Esophagus squamous epithelium (tissue), 5 donors: ENCODE measurements around the gene LPAR1. TPM values are rescaled to one million over a fixed set of nuclear protein-coding genes. Genes with fewer than 3 reads are reported as not detected.

Experiments
- DNase-seq: peaks from one replicate; lab custom pipeline; 2025; lab: John Stamatoyannopoulos, UW
- H3K27ac ChIP-seq, 4 donors: fragments of 200-600 bp; sonication (generic); one replicate each; pipeline ENCODE4 v1.5.1; 2016 to 2019; ENCODE audit warnings: mild to moderate bottlenecking in 1 of 4
- H3K27me3 ChIP-seq, 4 donors: fragments of 200-600 bp; sonication (generic); 1 replicate in 3 of 4; 2 replicates in 1 of 4; pipeline versions ENCODE4 v1.5.1 to v1.6.0; 2017 to 2021; ENCODE audit warnings: antibody characterized with exemption in 1 of 4
- H3K36me3 ChIP-seq, 3 donors: fragments of 200-600 bp; sonication (generic); one replicate each; pipeline ENCODE4 v1.5.1; 2016 to 2019
- H3K4me1 ChIP-seq, 3 donors: fragments of 200-600 bp; sonication (generic); one replicate each; pipeline ENCODE4 v1.5.1; 2017 to 2019
- H3K4me3 ChIP-seq, 4 donors: fragments of 200-600 bp; sonication (generic); 1 replicate in 3 of 4; 2 replicates in 1 of 4; pipeline ENCODE4 v1.5.1; 2016 to 2019; ENCODE audit warnings: mild to moderate bottlenecking in 2 of 4, moderate library complexity in 1 of 4
- H3K9me3 ChIP-seq, 3 donors: fragments of 200-600 bp; sonication (generic); one replicate each; pipeline ENCODE4 v1.5.1; 2016 to 2019
- POLR2A ChIP-seq, 4 donors: fragments of 450-650 bp; IDR thresholded peaks; one replicate each; pipeline ENCODE4 v1.6.1; 2017; ENCODE audit warnings: antibody characterized with exemption in 4 of 4, mild to moderate bottlenecking in 4 of 4, moderate library complexity in 3 of 4
- WGBS, 2 donors: methylation state at CpG; one replicate each; pipeline ENCODE4 v1.1.5; 2018; 5-methylcytosine and 5-hydroxymethylcytosine counted together
- intact Hi-C: fragments of 100-400 bp; cut with DNase I; formaldehyde crosslinking; loops from one replicate; pipeline ENCODE4 v1.15.0; 2022
- total RNA-seq, 4 donors: library from RNA; depleted of rRNA; stranded (reverse); fragments of >200 nt; gene quantifications; one replicate each; pipeline ENCODE4 v1.1.0, GENCODE V29; 2016
- TF ChIP-seq, protein P1 (sequence below), 6 experiments: fragments of 450-650 bp in 4 of 6; fragments of 200-600 bp in 2 of 6; sonication (generic) in 2 of 6; IDR thresholded peaks; one replicate each; pipeline ENCODE4 v1.5.1; 2016 to 2019; ENCODE audit warnings: antibody characterized with exemption in 6 of 6, mild to moderate bottlenecking in 4 of 6, moderate library complexity in 4 of 6
- donor health status: DM: yes; HTN: yes; CAD: no.

Gene LPAR1
- total RNA-seq, 4 donors from 2014 or later: 6.3 to 59.5 (median 14.1) TPM

DNA sequence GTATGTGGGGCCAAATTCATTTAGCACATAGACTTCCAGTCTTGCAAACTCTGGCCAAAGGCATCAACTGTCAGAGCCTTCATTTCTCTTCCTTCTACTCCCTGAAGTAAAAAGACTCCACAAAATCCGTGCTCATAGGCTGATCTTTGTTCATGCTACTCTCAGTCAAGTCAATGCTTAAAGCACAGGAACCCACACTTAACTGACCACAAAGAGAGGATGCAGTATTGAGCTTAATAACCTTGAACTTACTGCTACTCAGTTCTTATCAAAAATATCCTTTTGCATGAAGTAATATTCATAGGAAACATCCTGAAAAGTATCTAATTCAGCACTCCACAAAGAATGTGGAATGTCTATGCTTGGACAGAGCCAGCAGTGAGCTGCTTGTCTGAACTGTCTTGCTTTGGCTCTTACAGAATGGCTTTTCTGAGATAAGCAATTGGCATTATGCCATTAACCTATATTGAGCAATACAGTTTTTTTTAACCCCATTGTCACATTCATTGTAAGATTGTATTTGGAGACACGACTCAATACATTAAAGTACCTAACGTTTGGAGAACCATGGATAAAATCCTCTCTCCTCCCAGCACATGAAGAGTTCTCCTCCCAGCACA is 21.7 kb downstream of the LPAR1 start:
- DNase-seq: no peak
- intact Hi-C loops: no loop called here
- H3K4me1 ChIP-seq: peaks cover 0 to 52% (median 7%) of the 10 kb centered on the region in 3 donors
- H3K36me3 ChIP-seq: no peaks in the 10 kb centered on the region
- no peaks in the 10 kb centered on the region for H3K27me3 ChIP-seq
- H3K27ac ChIP-seq: no peak overlapping the region
- WGBS, 2 donors: 9 to 21% methylated on average over 3 of the region's 3 CpGs
- H3K4me3 ChIP-seq: no peak overlapping the region
- TF ChIP-seq, protein P1, sequence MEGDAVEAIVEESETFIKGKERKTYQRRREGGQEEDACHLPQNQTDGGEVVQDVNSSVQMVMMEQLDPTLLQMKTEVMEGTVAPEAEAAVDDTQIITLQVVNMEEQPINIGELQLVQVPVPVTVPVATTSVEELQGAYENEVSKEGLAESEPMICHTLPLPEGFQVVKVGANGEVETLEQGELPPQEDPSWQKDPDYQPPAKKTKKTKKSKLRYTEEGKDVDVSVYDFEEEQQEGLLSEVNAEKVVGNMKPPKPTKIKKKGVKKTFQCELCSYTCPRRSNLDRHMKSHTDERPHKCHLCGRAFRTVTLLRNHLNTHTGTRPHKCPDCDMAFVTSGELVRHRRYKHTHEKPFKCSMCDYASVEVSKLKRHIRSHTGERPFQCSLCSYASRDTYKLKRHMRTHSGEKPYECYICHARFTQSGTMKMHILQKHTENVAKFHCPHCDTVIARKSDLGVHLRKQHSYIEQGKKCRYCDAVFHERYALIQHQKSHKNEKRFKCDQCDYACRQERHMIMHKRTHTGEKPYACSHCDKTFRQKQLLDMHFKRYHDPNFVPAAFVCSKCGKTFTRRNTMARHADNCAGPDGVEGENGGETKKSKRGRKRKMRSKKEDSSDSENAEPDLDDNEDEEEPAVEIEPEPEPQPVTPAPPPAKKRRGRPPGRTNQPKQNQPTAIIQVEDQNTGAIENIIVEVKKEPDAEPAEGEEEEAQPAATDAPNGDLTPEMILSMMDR (IDR thresholded peaks at IDR 0.05): no peak
- TF ChIP-seq POLR2A (IDR thresholded peaks at IDR 0.05): no peak
- H3K9me3 ChIP-seq: no peaks in the 10 kb centered on the region

DNA sequence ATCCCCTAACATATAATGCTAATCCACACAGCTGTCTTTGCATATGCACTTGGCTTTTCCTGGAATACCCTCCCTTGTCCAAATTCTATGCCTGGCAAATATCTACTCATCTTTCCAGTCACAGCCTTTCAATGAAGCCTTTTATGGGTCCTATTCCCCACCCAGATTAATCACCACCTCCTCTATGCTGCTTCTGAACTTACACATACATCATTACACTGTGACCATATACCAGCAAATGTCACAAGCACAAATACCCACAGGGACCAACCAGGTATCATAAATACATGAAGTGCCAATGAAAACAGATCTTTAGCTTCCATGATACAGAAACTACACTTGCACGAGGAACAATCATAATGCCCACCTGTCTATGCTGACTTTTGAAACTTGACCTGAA is 22.3 kb downstream of the LPAR1 start:
- H3K27ac ChIP-seq: no peak overlapping the region
- no peaks in the 10 kb centered on the region for H3K36me3 ChIP-seq
- intact Hi-C loops: no loop called here
- TF ChIP-seq, protein P1 (IDR thresholded peaks at IDR 0.05): no peak
- TF ChIP-seq POLR2A (IDR thresholded peaks at IDR 0.05): no peak
- peaks cover 0 to 47% (median 7%) of the 10 kb centered on the region in 3 donors for H3K4me1 ChIP-seq
- H3K27me3 ChIP-seq: no peaks in the 10 kb centered on the region
- no peaks in the 10 kb centered on the region for H3K9me3 ChIP-seq
- no peak for DNase-seq
- 55 to 64% methylated on average over 1 of the region's 1 CpG for WGBS, 2 donors
- H3K4me3 ChIP-seq: no peak overlapping the region

DNA sequence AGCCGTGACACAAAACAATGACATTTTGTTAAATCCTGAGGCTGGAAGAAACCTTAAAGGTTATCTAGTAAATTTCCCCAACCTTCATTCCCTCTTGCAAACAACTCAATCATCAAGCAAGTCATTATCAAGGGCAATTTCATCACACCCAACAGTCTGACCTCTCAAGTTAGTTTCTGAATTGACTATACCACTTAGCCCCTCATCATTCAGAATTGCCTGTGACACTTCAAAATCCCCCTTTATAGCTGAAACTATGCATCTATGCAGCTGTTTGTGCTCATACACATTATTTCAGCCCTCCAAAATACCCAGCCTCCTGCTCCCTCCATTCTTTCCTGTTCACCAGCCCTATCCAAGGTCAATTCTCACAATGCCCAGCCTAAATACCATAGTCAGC is 24.6 kb downstream of the LPAR1 start:
- intact Hi-C loops: no loop called here
- Histone ChIP-seq H3K4me3 (no peak overlapping the region), H3K27me3 (no peaks in the 10 kb centered on the region), H3K4me1 (peaks cover 0 to 35% (median 7%) of the 10 kb centered on the region in 3 donors), H3K9me3 (no peaks in the 10 kb centered on the region), H3K36me3 (no peaks in the 10 kb centered on the region), H3K27ac (no peak overlapping the region)
- 74 to 96% methylated on average over 1 of the region's 1 CpG for WGBS, 2 donors
- no peak for DNase-seq
- TF ChIP-seq, protein P1 (IDR thresholded peaks at IDR 0.05): no peak
- no peak for TF ChIP-seq POLR2A (IDR thresholded peaks at IDR 0.05)

DNA sequence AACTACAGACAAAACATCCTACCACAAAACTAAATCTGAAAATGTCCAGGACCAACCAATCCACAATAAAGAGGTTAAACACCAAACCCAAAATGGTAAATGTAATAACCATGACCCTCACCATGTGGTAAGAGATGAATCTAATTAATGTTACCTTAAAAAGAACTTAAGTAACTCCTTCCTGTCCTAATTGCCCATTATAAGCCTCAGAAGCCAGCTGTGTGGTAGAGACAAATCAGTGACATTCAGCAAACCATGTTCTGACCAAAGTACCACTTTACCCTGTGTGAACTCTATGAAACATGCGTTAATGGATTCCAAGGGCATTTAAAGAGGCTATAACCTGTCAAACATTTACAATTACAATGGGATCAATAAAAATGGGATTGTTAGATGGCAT is 25.0 kb downstream of the LPAR1 start:
- Histone ChIP-seq H3K4me3 (no peak overlapping the region), H3K36me3 (no peaks in the 10 kb centered on the region), H3K27me3 (no peaks in the 10 kb centered on the region), H3K4me1 (peaks cover 0 to 31% (median 7%) of the 10 kb centered on the region in 3 donors), H3K9me3 (no peaks in the 10 kb centered on the region), H3K27ac (no peak overlapping the region)
- intact Hi-C loops: no loop called here
- no peak for DNase-seq
- no peak for TF ChIP-seq POLR2A (IDR thresholded peaks at IDR 0.05)
- TF ChIP-seq, protein P1 (IDR thresholded peaks at IDR 0.05): no peak
- WGBS, 2 donors: 77 to 85% methylated on average over 1 of the region's 1 CpG

DNA sequence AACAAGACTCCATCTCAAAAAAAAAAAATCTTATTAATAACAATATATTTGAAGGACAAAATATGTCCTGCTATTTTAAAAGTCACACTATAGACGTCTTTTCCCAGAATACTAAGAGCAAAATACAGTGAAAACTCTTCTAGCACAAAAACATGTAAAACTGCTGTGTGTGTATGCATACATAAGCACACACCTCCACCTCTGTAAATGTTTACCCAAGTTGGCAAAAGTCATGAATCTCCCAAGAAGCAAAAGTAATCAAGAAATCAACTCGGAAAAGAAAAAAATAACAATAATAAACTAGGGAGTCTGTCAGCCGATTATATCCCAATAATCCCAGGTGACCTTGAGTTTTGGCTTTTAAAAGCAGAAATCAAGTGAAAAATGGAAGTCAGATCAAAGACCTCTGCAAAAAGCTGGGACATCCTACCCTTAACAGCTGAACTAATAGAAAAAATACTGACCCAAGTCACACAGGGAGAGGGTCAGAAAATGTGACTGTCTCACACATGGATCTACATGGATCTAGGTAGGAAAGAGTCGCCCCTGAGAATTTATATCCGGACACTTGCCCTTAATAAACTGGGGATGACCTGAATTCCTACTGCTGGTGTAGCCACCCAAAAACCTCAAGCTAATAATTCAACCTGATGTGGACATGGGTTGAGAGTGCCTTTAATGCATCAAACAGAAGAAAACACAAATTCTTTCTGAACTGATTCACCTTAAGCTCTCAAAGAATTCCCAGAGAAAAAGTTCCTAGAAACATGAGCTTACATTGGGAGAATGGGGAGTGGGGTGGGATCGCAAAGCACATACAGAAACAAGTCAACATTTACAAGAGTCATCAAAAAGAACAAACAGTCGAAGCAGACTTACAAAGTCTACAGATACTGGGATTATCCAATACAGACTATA is 29.9 kb downstream of the LPAR1 start:
- no peaks in the 10 kb centered on the region for H3K36me3 ChIP-seq
- intact Hi-C loops: no loop called here
- TF ChIP-seq POLR2A (IDR thresholded peaks at IDR 0.05): no peak
- TF ChIP-seq, protein P1 (IDR thresholded peaks at IDR 0.05): no peak
- no peak for DNase-seq
- no peaks in the 10 kb centered on the region for H3K9me3 ChIP-seq
- H3K27me3 ChIP-seq: no peaks in the 10 kb centered on the region
- peaks cover 0 to 9% (median 0%) of the 10 kb centered on the region in 3 donors for H3K4me1 ChIP-seq
- no peak overlapping the region for H3K27ac ChIP-seq
- 79 to 88% methylated on average over 7 of the region's 7 CpGs for WGBS, 2 donors
- no peak overlapping the region for H3K4me3 ChIP-seq
